GM21717 (cell line): ENCODE measurements around the gene NCR1.
"Not testable (repeated sequence)": the region's sequence is repeated elsewhere in the genome, so short reads cannot be mapped to it uniquely, and the experiment has no call there.

ENCODE experiments used
- ATAC-seq: cut with Tn5 transposase; IDR thresholded peaks from one replicate; pipeline ENCODE4 v1.9.1; 2021; ENCODE audit warnings: mild to moderate bottlenecking, moderate library complexity; ENCODE audit not compliant: unreplicated experiment

The NCR1 gene, protein sequence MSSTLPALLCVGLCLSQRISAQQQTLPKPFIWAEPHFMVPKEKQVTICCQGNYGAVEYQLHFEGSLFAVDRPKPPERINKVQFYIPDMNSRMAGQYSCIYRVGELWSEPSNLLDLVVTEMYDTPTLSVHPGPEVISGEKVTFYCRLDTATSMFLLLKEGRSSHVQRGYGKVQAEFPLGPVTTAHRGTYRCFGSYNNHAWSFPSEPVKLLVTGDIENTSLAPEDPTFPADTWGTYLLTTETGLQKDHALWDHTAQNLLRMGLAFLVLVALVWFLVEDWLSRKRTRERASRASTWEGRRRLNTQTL

DNA sequence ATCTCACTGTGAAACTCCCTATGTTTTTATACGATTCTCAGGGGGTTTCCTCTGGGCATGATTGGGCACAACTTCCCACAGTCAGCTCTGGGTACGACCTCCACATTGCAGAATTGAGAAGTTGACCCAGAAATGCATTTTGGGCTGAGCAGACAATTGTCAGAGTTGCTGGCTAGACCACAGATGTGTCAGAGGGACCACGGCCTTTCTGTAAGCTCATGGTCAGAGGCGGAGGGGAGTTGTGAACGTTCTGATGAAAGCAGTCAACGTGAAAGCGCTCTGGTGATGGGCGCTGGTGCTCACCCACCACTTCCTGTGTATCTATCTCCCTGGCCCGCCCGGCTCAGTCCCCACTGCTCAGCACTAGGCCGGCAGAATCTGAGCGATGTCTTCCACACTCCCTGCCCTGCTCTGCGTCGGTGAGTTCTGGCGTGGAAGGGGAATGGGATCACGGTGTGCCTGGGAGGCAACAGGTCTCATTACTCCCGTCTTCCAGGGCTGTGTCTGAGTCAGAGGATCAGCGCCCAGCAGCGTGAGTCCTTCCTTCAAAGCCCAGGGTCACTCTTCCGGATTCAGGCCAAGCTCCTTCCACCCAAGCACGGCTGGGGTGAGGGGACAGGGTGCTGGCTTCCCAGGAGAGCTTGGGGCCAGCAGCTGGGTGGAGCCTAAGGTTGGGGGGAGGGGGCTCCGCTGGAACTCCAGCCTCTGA, at the start of gene NCR1:
TSS of gene NCR1 (plus strand) at position 346 of the 709 bp plus-strand sequence. CDS start at position 386, 40 bp downstream.
- no peak for ATAC-seq

DNA sequence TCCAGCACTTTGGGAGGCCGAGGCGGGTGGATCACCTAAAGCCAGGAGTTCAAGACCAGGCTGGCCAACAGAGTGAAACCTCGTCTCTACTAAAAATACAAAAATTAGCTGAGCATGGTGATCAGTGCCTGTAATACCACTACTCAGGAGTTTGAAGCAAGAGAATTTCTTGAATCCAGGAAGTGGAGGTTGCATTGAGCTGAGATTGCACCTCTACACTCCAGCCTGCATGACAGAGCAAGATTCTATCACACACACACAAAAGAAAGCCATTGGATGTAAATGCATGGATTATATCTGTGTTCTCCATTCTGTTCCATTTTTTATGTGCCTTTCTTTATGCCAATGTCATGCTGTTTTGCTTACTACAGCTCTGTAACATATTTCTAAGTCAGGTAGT, 47.5 kb upstream of the NCR1 start:
- not testable (repeated sequence) for ATAC-seq

DNA sequence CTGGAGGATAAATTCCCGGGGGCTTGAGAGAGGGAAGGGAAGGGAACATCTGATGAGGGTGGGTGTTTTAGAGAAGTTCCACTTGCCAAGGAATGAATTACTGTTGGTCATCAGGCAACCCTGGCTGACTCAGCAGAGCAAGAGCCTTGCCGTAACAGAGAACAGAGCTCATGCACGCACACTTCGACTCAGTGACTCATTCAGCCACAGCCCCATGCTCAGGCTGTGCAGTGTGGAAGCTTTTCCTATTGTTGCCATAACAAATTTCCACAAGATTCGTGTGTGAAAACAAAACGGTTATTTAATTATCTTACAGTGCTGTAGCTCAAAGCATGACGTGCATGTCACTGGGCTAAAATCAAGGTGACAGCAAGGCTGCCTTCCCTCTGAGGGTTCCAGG, 46.5 kb upstream of the NCR1 start:
- ATAC-seq = not testable (repeated sequence)

DNA sequence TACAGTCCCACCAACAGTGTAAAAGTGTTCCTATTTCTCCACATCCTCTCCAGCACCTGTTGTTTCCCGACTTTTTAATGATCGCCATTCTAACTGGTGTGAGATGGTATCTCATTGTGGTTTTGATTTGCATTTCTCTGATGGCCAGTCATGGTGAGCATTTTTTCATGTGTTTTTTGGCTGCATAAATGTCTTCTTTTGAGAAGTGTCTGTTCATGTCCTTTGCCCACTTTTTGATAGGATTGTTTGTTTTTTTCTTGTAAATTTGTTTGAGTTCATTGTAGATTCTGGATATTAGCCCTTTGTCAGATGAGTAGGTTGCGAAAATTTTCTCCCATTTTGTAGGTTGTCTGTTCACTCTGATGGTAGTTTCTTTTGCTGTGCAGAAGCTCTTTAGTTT, 42.5 kb upstream of the NCR1 start:
- ATAC-seq = not testable (repeated sequence)

DNA sequence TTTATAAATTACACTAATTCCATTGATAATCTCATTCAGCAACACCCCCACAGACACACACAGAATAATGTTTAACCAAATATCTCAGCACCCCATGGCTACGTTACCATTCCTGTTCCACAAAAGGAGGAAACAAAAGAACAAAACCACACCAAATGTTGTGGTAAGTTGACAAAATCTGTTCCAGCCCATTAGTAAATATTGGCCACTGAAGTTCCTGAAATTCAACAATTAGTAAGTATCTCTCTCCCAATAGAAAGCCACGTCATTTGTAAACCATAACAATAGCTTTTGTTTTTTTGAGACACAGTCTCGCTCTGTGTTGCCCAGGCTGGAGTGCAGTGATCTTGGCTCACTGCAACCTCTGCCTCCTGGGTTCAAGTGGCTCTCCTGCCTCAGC, 34.3 kb upstream of the NCR1 start:
- ATAC-seq = no peak

DNA sequence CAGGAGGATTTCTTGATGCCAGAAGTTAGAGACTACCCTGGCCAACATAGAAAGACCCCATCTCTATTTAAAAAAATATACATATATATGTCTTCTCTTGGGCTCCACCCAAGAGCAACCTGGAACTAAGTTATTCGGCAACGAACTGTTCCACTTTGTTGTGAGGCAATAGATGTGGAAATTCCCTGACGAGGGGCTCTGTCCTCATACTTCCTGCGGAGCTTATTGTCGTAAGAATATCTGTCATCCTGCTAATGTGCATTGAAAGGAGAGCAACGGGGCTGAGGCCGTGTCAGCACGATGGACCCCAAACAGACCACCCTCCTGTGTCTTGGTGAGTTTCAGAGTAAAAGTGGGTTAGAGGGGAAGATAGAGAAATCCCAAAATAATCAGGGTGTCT, 32.0 kb upstream of the NCR1 start, which contains the start of gene FCAR:
TSS of gene FCAR (plus strand) at position 246 of the 400 bp plus-strand sequence. CDS start at position 301, 55 bp downstream.
- ATAC-seq = no peak

DNA sequence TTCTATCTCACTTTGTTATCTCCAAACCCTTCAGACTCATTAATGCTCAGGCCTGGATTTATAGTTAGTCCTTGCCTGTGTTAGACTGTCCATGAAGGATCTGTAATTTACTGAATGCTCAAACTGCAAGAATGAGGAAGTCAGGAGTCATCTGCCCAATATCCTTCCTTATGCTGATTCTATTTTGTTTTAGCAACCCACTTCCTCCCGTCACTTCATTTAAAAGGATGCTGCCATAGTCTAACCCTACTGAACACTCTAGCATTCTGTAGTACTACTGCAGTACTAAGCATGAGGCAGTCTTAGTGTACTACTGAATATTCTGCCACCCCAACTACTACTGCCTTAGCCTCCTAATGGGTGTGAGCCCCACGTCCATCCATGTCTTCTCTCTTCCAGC, 30.4 kb upstream of the NCR1 start:
- ATAC-seq = no peak

DNA sequence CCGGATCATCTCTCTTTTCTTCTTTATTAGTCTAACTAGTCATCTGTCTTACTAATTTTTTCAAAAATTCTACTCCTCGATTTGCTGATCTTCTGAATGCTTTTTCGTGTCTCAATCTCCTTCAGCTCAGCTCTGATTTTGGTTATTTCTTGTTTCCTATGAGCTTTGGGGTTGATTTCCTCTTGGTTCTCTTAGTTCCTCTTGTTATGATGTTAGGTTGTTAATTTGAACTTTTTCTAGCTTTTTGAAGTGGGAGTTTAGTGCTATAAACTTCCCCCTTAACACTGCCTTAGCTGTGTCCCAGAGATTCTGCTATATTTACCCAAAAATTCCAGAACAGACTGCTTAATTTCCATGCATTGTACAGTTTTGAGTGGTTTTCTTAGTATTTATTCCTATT, 28.5 kb upstream of the NCR1 start:
- no peak for ATAC-seq

DNA sequence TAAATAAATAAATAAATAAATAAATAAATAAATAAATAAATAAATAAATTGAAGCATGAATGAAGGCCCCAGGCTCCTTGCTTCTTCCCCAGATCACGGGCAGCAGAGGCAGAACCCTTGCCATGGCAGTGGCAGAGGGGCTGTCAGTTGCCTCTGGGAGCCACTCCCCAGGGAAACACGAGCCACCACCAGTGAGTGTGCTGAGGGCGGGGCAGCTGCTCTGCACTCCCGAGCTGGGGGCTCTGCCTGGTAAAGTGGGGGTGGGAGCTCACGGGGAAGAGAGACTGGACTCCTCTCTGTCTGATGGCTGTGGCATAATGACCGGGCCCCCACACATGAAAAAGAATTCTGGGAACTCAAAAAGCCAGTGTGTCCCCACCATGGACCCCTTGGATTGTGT, 24.1 kb upstream of the NCR1 start:
- ATAC-seq = no peak

DNA sequence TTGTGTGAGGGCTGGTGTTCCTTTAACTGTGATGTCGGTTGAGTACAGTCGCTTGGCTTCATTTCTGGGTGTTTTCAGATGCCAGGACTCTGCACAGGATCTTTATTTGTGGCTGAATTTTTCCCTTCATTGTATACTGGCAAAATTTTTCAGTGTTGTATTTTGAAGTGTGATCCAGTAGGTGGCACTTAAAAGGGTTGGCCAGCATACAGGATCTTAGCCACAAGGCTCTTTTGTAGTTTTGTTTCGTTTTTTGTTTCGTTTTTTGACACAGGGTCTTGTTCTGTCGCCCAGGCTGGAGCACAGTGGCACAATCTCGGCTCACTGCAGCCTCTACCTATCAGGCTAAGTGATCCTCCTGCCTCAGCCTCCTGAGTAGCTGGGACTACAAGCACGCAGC, 23.2 kb upstream of the NCR1 start:
- no peak for ATAC-seq

DNA sequence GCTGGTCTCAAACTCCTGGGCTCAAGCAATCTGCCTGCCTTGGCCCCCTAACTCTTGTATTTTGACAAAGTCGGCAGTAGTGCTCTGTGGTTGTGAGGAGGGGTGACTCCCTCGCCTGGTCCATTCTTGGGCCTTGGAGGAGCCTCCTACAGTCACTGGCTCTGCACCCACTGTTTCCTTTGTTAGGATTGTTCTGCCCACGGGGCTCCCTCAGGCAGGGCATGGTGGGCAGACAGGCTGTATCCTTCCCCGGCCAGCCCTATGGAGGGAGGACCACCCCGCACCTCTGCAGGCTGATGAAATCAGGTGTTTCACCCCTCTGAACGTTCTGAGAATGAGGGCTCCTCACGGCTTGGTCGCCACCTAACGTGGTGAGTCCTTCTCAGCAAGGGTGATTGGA, 22.7 kb upstream of the NCR1 start:
- ATAC-seq = no peak

DNA sequence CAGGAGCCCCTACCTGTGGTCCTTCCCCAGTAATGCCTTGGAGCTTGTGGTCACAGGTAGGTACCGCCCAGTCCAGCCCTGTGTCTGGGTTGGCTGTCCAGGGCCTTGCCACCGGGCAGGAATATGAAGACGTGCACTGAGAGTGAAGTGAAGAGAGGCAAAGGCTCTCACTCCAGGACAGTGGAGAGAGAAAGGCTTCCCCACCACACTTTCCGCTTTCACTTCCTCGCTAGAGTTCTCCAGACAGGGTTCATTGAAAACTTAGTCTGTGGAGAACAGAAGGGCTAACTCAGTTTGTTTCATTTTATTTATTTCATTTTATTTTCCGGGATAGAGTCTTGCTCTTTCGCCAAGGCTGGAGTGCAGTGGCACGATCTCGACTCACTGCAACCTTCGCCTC, 17.7 kb upstream of the NCR1 start:
- ATAC-seq = no peak

DNA sequence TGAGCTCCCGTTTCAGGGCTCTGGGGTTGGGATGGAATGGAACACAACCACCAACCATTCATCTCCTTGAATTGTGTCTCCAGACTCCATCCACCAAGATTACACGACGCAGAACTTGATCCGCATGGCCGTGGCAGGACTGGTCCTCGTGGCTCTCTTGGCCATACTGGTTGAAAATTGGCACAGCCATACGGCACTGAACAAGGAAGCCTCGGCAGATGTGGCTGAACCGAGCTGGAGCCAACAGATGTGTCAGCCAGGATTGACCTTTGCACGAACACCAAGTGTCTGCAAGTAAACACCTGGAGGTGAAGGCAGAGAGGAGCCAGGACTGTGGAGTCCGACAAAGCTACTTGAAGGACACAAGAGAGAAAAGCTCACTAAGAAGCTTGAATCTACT, 16.4 kb upstream of the NCR1 start:
- ATAC-seq = no peak

DNA sequence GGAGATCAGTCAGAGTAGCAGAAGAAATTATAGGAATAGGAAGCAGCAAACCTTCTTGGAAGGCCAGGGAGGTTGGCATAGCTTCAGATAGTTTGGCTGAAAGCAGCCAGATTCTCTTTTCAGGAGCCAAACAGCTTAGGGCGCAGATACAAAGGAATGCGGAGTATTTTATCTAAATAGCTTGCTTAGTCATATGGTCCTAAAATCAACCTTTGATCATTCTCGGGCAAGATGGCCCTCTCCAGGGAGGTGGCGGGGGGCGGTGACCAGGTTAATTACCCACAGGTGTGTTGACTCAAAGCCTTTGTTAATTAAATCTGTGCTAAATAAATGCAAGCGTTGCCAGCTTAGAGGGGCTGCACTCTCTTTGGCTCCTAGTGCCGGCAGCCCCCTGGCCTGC, 12.5 kb upstream of the NCR1 start:
- ATAC-seq = no peak

DNA sequence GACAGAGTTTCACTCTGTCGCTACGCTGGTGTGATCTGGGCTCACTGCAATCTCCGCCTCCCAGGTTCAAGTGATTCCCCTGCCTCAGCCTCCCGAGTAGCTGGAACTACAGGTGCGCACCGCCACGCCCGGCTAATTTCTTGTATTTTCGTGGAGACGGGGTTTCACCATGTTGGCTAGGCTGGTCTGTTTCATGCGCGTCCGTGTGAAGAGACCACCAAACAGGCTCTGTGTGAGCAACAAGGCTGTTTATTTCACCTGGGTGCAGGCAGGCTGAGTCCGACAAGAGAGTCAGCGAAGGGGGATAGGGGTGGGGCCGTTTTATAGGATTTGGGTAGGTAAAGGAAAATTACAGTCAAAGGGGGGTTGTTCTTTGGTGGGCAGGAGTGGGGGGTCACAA, 11.8 kb upstream of the NCR1 start:
- not testable (repeated sequence) for ATAC-seq

DNA sequence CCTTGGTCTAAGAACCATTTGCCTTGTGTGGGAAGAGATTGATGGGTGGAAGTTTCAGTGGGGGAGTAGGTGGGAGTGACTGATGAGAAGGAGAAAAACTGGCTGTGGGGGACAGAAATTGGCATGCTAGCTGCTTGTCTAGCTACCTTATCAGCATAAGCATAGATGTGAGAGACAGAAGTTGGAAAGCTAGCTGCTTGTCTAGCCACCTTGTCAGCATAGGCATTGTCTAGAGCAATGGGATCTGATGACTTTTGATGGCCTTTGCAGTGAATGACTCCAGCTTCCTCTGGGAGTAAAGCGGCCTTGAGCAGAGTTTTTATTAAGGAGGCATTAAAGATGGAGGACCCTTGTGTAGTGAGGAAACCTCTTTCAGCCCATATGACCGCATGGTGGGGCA, 9.9 kb upstream of the NCR1 start:
- no peak for ATAC-seq

DNA sequence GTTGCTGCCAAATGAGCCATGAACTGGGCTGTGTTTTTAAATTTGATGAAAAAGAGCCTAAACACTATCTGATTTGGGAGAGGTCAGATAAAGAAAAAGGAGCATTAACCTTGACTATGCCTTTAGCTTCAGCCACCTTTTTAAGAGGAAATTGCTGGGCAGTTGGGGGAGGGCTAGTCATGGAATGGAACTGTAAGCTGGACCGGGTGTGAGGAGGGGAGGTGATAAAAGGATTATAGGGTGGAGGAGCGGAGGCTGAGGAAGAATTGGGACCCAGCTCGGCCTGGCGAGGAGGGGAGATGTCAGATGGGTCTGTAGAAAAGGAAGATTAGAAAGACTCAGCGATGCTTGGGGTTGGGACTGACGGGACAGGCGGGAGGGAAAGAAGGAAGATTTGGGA, 7.3 kb upstream of the NCR1 start:
- ATAC-seq = not testable (repeated sequence)

DNA sequence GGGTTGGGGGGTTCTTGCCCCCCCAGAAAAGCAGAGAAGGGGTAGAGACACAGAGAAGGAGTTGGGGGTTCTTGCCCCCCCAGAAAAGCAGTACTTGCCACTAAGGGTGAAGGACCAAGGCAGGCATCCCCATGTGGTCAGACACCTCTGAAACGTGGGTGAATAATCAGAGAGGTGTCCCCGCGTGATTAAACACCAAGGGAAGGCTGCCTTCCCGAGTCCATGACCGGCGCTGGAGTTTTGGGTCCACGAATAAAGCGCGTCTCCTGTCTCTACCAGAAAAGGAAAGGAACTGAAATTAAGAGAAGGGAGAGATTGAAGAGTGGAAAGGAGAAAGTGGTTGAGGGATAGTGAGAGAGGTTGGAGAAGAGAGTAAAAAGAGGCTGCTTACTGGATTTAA, 6.3 kb upstream of the NCR1 start:
- ATAC-seq = not testable (repeated sequence)

DNA sequence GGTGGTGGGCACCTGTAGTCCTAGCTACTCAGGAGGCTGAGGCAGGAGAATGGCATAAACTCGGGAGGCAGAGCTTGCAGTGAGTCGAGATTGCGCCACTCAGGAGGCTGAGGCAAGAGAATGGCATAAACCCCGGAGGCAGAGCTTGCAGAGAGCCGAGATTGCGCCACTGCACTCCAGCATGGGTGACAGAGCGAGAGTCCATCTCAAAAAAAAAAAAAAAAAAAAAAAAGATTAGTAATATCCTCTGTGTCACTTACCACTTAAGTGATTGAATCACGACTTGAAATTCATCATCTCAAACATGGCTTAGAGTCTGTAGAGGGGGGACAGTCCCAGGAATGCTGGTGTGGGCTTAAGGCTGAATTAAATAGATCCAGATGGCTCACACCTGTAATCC, 4.8 kb upstream of the NCR1 start:
- not testable (repeated sequence) for ATAC-seq

DNA sequence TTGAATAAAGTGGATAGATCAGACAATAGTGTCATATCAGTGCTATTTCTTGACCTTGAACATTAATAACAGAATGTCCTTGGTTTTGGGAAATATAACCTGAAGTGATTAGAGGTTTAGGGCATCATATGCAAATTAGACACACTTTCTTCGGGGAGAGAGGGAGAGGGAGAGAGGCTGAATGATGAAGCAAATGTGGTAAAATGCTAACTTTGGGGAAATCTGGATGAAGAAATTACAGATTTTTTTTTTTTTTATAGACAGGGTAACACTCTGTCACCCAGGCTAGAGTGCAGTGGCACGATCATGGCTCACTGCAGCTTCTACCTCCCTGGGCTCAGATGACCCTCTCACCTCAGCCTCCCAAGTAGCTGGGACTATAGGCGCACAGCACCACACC, 3.9 kb upstream of the NCR1 start:
- ATAC-seq = no peak

DNA sequence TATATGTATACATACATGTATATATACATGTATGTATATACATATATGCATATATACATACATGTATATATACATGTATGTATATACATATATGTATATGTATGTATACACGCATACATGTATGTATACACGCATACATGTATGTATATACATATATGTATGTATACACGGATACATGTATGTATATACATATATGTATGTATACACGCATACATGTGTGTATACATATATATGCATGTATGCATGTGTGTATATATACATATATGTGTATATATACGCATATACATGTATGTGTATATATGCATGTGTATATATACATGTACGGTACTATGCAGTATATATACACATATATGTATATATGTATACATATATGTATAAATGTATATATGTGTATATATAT, 2.6 kb upstream of the NCR1 start:
- ATAC-seq = no peak

DNA sequence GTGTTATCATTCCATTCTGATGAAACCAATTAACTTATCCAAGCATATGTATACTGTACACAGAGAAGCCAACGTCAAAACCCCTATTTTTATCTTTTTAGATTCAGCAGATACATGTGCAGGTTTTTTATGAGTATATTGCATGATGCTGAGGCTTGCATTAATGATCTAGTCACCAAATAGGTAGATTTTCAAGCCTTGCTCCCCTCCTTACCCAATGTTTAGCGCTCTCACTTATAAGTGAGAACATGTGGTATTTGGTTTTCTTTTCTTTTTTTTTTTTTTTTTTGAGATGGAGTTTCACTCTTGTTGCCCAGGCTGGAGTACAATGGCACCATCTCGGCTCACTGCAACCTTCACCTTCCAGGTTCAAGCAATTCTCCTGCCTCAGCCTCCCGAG, 1.7 kb upstream of the NCR1 start:
- not testable (repeated sequence) for ATAC-seq

DNA sequence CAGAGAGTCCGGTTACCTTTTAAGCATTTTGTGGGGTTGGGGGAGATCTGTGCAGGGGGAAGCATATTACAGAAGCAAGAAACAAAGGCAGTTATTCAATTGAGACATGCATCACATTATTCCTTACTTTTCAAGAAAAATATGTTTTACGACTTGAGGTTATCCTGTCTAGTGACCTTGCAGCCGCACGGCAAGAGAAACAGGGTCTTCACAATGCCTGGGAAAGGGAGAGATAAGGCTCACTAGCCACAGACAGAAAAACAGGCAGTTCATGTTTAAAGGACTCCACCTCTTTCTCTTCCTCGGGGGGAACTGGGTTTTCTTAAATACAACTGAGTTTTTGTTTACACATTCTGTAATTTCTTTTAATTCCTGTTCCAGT, 536 bp upstream of the NCR1 start:
- no peak for ATAC-seq
